RPMI7951 (cell line): ENCODE results near the gene GNAS-AS1. TPM values are rescaled to one million over a fixed set of nuclear protein-coding genes. Genes with fewer than 3 reads are reported as not detected.

Source experiments
- DNase-seq: peaks from one replicate; pipeline ENCODE4 v3.0.0-alpha.2; 2012; ENCODE audit warnings: low read depth
- total RNA-seq: library from RNA; depleted of rRNA; stranded (reverse); fragments of >200 nt; shearing (Covaris generic); gene quantifications from 2 replicates; pipeline ENCODE4 v1.2.3, GENCODE V29; 2014

Gene GNAS-AS1
- total RNA-seq, 1 experiment from 2014 or later, result 1.1 TPM

DNA sequence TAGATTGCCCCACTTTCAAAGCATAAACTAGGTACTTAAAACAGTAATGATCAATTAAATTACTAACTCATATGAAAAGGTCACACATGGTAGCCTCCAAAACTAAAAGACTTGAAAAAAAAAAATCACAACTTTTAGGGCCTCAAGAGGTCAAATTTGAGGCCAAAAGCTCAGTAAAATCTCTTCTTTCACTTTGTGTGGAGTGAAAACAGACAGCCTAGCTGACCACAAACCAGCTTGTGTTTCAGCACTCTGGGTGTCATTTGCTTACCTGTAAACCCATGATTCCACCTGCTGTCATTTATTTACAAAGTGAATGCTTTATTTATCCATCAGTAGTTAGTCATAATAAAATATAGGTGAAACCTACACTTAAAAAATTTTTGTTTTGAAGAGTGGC, 35.8 kb upstream of the GNAS-AS1 start:
- DNase-seq, result no peak

DNA sequence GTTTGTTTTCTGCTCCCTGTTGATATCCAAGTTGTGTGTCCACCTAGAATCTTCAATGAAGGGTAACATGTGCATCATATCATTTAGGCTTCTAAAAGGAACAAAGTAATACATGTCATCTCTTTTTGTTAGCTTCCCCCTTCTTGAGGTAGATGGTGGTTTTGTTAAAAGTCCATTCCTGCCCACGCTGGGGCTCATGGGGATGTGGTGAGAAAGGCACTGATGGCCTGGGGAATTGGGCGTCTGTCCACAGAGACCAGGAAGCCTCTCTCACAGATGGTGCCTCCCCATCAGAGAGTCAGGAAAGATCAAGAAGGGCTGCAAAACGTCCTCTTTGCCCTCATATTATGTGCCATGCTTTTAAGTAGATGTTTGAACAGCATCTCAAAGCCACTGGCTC, 34.3 kb upstream of the GNAS-AS1 start:
- no peak for DNase-seq

DNA sequence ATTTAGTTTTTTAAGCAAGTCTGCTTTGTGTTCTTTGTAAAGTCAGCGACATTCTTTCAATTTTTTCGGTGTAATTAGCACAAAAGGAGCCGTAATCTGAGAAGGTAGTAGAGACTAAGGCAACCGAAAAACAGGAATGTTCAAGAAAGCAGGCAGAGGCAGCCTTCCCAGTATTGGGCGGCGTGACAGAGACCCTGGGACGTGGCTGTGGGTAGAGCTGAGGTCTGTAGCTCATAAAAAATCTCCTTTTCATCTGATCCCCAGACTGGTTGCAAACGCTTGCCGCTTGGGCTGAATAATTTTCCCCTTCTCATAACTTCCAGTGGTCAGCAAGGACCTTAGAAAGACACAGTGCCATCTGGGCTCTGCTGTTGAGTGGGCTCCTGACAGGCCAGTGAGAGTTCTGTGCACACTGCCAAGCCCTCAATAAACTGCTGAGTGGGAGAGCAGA, 32.6 kb upstream of the GNAS-AS1 start:
- no peak for DNase-seq

DNA sequence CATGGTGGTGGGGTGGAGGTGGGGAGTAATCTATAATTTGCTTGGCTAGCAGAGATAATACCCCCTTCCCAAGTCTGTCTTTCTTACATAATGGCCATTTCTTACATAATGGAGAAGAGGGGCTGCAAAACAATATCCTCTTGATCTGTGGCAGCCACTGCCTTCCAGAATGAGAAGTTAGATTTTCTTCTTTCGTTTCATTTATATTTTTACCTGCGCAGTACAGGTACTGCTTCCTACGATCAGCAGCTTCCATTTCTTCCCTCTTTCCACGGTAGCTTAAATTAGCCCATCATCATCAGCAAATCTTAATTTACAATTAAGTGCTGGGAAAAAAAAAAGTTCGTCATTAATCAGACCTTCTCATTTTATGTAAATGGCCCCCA, 32.0 kb upstream of the GNAS-AS1 start:
- DNase-seq, result no peak

DNA sequence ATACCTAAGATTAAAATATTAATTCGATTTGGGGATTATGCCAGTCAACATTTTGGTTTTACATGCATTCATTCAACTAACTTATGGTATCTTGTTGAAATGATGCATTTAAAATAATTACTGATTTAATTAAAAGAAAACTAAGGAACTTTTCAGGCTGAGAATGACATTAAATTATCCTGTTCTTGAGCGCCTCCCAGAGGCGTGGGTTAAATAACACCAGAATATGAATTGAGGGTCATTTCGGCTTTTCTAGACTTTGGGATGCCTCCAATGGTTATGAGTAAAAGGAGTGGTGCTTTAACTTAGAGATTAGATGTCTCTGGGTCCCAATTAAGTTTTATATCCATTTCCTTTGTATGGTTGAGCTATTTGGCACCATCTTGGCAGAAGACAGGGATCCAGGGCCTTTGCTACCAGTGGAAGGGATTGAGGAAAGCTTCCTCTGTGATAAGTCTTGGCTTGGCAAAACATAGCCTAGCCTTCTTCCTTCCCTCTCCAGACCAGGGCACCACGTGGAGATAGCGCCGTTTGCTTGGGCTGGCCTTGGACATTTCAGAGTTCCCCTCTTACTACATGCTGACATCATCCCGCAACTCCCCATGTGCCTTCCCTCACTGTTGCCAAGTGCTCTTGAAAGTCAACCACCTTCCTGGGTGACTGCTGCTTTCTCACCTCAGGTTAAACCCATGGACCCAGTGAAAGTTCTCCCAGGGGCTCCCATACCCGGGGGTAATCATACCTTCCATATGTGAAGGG, 30.5 kb upstream of the GNAS-AS1 start:
- no peak for DNase-seq

DNA sequence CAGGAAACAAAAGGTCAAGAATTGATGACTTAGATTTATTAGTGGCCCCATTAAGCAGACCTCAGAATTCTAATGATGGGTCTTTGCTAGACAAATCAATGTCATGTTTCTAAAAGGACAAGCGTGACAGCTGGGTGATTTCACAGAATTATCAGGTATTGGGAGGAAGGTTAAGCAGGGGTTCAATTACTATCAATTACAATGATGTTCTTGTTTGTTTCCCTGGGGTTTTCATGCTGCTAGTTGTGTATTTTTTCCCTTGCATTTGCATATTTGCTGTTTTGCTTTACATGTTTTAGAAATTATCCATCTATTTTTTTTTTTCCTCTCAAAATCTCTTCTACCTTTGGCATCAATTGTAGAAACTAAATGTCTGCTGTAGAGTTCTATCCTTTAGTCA, 29.7 kb upstream of the GNAS-AS1 start:
- no peak for DNase-seq

DNA sequence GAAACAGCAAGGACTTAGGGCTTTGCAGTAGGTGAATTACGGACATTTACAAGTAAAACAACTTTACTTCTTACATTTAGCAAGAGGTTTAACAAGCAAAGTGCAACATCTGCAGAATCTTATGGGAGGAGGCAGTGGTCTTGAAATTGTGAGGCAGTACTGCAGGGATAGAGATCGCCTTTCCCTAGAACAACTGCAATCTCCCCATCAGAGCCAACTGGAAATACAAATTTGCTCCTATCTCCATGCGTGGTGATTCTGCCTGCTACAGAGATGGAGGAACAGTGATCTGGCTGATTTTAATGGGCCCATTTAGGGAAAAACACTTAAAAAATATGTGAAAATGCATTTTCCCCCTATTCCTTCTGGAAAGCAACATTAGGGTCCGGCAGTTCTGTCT, 27.7 kb upstream of the GNAS-AS1 start:
- no peak for DNase-seq

DNA sequence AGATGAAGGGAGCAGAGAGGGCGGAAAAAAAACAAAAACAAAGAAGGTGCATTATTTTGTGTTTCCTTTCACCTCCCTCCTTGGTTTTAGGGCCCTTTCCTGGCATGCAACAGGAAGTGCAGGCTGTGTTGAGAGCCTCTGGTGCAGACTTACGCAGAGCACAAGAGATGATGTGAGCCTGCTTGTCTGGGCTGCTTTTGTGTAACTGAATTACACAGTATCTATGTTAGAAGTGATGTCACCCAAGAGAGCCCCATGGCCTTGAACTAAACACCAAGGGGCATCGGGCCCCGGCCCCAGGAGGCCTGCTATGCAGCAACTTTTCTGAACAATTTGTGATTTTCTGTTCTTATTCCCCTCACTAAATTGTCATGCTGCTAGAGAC, 27.3 kb upstream of the GNAS-AS1 start:
- DNase-seq, result no peak

DNA sequence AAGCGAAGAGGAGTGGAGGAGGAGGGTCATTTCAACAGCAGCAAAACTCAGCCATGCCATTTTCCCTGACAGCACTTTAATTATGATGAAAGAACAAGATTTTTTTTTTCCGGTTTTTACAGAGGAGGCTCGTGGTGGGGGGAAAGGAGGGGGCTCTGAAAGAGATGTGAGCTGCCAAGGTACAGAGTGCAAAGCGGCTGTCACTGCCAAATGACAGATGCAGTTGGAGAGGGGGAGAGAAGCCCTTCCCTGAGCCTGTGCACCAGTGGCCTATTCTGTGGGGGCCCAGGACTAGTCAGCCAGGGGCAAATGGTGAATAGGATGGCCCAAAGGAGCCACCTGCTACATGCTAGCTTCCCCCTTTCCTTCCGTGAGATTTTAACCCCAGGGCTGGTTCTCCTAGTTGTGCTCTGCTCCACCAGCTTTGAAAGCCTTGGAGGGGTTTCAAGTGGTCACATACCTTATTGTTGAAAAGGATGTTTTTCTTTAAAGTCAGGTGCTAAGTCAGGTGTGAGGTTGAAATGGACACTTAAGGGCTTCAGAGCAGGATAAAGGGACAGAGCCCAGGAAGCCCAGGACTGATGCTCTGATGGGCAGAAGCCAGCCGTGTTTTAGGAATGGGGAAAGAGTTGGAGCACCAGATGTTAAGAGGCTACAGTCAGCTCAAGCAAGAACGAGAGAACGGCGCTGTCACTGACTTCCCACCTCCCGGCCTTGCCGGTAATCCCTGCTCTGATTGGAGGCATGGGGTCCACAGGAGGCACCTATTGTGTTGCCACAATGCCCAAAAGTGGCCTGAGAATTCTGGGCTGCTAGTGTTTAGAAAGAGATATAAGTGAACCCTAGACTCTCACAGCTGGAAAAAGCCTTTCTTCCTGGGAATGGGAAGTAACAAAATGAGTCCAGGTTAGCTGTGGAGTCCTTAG, 26.6 kb upstream of the GNAS-AS1 start:
- no peak for DNase-seq

DNA sequence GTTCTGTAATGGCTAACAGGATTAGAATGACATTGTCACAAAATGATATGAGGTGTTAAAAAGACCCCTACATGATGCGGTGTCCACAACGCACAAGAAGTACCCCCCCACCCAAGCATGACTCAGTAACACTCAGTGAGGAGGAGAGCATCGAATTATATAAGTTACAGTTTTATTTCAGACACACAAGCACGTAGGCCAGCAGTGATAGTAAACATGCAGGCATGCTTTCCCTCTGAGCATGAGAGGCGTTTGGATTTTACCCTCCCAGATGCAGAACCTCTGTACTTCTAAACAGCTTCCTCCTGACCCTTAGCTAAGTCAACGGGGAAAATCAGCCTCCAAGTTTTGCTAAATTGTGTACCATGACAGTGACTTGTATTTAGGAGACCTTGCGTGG, 25.7 kb upstream of the GNAS-AS1 start:
- DNase-seq, result no peak

DNA sequence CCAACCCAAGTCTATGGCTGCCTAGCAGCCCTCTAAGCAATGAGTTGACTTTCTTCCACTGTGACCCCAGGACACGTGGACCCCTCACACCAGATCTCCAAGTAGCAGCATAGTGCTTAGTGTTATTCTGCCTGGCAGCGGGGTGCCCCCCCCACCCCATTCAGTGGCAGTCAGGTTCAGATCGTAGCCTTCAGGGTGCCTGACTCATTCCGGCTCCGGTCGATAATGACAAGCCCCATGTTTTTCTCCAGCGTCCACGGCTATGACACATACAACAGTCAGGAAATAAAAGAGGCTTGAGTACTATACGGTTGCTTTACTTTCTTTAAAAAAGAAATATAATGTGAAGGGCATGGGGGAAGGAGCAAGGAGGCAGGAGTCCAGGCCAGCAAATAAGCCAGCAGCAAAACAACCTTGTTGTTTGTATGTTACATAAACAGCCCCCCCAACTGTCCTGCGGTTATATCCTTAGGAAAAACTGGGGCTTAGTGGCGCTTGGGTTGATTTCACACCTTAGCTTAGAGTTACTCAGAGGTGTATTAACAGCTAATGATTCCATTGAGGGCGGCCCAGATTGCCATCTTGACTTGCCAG, 24.9 kb upstream of the GNAS-AS1 start:
- DNase-seq, result peak; percentile 89

DNA sequence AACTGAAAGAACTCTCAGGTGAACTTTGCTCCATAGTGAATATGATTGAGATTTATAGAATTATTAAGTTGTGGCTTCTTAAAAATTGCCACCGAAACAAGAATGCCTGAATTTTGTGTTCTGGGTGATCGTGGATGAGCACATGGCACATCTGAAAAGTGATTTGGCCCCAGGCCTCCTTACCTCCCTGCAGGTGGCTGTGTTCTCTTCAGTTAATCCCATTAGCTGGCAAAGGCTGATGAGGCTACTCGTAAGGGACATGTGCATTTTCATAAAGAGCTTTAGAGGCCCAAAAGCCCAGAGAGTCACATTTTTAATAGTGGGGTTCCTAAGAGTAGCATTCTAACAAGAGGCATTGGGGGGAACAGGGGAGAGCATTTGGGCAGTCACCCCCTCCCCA, 24.4 kb upstream of the GNAS-AS1 start:
- DNase-seq, result no peak

DNA sequence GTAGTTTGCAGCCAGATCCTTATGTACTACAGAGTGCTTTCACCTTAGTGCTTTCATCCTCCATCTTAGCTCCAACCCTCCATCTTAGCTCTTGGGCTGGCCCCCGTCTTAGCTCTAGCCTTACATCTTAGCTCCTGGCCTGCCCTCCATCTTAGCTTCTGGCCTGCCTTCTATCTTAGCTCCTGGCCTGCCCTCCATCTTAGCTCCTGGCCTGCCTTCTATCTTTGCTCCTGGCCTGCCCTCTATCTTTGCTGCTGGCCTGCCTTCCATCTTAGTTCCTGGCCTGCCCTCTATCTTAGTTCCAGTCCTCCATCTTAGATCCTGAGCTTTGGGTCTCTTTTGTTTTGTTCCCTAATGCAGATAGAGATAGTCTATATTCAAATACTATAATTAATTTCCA, 23.8 kb upstream of the GNAS-AS1 start:
- DNase-seq, result no peak

DNA sequence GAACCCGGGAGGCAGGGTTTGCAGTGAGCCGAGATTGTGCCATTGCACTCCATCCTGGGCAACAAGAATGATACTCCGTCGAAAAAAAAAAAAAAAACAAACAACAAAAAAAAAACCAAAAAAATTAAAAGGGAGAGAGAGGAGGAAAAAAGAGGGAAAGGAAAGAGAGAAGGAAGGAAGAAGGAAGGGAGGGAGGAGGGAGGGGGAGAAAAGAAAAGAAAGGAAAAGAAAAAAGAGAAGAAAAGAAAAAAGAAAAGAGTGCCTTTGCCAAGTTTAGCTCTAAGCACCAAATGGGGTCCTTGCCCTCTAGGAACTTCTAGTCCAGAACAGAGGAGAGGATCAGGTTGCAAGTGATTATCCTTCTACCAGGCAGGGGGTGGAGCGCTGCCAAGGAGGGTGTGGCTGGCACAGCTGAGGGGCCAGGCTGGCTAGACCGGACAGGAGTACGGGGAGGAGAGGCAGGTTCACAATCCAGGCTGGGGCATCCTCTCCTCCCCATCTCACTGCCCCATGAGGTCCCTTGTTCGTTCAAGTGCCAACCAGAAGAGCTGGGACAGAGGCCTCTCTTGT, 20.9 kb upstream of the GNAS-AS1 start:
- DNase-seq, result no peak

DNA sequence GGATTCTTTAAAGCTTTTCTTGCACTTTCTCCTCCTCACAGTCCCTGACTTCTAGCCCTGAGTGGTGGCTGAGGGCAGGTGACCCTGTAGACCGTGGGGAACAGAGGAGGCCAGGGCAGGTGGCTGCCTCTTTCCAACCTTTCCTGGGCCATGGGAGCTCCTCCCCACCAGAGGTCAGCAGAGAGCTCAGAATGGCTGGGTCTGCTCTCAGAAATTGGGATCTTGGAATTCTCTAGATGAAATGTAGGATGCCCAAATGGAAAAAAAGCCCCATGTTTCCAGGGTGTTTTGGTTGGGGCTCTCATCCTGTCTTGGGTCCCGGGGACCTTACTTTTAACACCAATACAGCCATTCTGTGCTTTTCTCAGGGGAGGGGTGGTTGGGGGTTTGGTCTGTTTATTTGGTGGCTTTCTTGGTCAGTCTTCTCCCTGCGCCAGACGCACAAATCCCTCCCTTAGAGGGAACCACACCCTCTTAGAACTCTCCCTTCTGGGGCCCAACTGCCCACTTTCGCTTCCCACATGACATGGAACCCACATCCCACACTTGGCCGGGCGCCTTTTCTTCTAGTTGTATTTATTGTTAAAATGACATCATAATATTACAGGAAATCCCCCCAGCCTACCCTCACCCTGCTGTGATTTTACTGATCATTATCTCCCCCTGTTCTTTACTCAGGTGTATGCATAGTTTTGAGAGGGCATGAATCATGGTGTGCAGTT, 19.8 kb upstream of the GNAS-AS1 start:
- peak; percentile 68 for DNase-seq

DNA sequence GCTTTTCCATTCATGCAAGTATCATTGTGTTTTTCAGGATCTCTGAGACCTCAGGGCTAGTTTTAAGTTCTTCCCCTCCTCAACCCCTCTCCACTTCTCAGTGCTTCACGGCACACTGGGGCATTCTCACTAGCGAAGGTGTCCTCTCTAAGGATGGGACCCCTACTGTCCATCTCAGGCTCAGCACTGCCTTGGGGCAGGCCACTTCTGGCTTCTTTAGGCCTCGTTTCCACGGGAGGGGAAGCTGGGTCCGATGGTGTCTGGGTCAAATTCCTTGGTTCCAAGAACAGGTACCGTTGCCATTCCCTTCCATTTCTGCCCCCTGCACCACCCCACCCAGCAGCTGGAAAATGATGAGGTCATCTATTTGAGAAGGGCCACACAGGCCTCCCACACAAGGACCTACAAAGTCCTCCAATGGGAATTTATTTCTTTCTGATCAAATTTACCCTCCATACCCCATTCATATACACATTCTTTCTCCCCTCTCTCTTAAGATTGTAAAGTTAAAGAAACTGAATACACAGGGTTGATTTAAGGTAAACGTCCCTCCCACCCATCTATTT, 19.0 kb upstream of the GNAS-AS1 start:
- no peak for DNase-seq

DNA sequence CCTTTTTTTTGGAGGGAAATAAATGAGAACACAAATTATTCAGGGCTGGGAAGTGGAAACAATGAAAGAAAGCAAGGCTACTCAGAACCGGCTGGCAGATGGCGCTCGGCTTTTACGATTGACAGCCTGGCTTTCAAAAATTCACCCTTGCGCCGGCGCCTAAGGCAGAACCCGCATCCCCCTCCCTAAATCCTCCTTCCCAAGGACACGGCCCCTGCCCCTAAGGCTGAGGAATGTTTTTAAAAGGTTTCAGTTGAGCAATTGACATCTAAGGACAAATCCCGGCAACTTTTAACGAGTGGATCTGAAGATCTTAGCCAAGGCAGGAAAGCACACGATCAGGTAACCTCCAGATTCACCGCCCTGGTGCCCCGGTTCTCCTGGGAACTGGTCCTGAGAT, 18.1 kb upstream of the GNAS-AS1 start:
- DNase-seq, result peak; percentile 44

DNA sequence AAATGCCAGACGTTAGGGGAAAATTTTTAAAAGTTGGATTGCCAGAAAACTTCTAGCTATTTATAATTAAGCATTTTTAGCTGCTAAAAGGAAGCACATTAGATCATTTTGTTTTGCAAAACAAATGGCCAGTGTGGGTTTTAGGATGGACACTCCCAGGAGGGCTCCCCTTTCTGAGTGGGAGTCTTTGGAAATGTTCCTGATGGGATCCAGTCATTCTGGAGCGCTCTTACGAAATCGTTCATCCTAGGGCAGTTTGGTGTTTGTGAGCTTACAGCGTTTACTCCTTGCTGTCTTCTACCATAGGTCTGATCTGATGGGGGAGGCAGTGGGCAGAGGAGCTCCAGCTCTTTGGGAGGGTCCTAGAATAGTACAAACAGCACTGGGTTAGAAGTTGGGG, 16.5 kb upstream of the GNAS-AS1 start:
- DNase-seq, result no peak

DNA sequence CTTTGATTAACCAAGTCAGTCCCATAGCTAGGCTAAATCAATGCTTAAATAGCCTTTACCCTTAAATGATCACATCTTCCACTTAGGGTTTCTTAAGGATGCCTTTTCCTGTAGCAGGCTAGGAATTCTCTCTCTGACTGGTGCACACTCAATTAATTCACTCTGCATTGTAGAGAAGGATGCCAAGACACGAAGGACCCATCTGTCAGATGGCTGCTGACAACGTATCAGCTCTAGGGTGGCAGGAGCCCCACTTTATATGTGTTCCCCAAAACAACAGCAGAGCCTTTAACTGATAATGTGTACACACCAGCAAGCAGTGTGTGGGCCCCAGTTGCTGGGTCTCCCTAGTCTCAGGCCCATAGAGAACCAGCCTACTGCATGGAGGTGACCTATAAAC, 15.1 kb upstream of the GNAS-AS1 start:
- no peak for DNase-seq

DNA sequence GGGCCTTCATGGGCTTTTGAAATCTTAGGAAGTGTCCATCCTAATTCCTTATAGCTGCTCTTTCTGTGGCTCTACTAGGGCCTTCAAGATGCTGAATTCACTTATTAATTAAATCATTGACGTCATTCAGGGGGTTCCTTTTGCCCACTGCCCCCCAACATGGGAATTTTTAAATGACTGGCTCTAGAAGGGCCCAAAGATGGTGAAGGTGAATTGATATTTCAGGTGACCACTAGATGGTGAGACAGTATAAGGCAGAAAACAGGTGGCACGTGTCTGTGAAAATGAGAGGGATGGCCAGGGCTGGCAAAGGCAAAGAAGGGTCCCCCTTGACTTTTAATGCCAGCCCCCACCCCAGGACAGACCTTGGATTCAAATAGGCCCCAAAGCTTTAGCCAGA, 13.6 kb upstream of the GNAS-AS1 start:
- no peak for DNase-seq

DNA sequence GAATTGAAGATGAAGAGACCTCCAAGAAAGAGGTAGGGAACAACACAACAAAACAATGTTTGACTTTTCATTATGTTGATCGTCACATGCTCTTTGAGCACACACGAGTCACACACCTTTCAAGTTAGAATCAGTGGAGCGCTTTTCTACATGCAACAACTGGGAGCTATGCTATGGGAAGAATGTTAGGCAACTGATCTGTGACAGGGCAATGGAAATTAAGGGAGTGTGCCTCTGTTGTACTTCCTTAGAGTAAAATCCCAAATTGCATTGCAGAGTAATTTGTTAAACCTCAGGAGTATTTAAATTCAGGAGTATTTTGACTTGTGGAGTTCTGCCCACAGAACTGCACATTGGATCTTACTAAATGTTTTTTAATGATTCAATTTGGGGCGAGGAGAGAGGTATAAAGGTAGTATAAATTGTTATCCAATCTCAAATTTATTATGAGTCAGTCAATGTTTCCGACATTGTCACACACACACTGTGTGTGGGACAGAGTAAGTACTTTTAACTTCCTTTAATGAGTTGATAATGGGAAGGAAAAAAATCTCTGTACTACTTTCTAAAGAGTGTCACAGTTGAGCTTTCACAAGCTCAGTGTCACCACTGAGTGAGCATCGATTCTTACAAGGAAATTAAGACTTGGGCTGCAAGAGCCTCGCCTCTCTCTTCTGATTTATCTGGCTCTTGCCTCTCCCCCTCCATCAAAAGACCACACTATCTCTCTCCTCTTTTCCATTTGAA, 12.5 kb upstream of the GNAS-AS1 start:
- DNase-seq, result no peak
